GDM1 (cell line): ENCODE data around the gene HPS3.
A peak's percentile ranks its signal among the peaks of the same experiment; 100 is the strongest.
"Not testable (repeated sequence)": the region's sequence is repeated elsewhere in the genome, so short reads cannot be mapped to it uniquely, and the experiment has no call there.

ENCODE experiments used
- DNase-seq: peaks from one replicate; lab custom pipeline; 2025; lab: John Stamatoyannopoulos, UW

The HPS3 gene

GRCh38 chr3:149186721-149187120, 57.3 kb downstream of the HPS3 start:
- no peak for DNase-seq

GRCh38 chr3:149188494-149188893, 59.1 kb downstream of the HPS3 start:
- DNase-seq: no peak

DNA sequence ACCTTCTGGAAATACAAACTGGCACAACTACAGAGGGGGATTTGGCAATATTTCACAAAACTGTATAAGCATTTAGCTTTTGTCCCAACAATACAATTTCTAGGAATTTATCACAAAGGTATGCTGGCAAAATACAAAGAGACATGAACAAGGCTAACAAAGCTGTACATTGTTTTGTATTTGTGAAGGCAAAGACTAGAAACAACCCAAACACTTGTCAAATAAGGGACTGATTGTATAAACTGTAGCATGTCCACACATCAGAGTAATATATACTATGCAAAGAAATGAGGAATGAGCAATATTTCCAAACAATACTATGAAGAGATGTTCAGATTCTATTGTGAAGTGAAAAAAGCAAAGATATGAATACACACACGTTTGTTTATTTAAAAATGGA, 65.8 kb downstream of the HPS3 start:
- DNase-seq: no peak

DNA sequence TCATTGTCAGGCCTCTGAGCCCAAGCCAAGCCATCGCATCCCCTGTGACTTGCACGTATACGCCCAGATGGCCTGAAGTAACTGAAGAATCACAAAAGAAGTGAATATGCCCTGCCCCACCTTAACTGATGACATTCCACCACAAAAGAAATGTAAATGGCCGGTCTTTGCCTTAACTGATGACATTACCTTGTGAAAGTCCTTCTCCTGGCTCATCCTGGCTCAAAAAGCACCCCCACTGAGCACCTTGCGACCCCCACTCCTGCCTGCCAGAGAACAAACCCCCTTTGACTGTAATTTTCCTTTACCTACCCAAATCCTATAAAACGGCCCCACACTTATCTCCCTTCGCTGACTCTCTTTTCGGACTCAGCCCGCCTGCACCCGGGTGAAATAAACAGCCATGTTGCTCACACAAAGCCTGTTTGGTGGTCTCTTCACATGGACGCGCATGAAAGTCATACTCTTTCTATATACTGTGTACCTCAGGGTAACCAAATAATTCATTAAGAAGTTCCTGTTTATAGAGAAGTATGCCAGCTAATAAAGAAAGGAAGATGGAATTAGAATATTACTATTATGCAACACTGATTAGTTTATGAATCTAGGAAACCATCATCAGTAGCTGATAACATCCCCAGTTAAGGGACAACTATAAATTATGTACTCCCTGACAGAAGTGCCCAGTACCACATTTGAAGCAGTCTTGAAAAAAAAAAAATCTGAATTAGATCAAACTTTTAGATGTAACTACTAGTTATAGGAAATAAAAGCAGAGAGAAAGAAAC, 67.6 kb downstream of the HPS3 start:
- not testable (repeated sequence) for DNase-seq

- no peak for DNase-seq
Observed at GRCh38 chr3:149197669-149198068, 68.2 kb downstream of the HPS3 start.

DNA sequence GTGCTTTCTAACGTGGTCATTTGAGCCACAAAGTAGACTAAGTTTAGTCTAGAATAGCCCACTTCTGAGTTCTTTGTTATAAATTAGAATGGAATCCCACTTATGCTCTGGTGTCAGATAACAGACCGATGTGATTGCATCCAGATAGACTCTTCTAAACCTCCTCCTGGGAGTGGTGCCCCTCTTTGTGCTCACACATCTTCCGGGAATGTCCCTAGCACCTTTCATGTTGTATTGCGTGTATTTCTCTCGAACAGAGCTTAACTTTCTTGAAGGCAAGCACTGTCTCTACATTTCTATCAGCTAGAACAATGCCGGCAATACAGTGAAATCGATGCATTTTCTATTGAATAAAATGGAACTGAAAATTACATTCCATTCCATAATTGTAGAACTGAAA, 69.2 kb downstream of the HPS3 start:
- DNase-seq: no peak

- DNase-seq: no peak
Observed at GRCh38 chr3:149199474-149199873, 70.0 kb downstream of the HPS3 start.

DNA sequence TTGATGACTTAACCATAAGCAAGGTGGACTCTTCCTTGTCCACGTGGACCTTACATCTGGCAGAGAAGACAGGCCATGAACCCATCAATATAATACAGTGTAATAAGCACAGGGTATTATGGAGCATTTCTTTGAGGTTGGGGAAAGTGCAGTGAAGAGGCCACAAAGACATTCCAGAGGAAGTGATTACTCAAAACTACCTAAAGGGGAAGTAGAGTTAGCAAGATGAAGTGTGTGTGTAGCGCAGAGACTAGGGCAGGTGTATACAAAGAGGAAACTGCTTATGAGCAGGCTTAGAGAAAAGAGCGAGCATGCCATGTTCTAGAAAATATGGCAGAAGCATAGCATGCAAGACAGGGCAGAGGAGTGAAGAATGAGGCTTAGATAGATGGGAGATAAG, 74.3 kb downstream of the HPS3 start:
- DNase-seq: peak; percentile 48

DNA sequence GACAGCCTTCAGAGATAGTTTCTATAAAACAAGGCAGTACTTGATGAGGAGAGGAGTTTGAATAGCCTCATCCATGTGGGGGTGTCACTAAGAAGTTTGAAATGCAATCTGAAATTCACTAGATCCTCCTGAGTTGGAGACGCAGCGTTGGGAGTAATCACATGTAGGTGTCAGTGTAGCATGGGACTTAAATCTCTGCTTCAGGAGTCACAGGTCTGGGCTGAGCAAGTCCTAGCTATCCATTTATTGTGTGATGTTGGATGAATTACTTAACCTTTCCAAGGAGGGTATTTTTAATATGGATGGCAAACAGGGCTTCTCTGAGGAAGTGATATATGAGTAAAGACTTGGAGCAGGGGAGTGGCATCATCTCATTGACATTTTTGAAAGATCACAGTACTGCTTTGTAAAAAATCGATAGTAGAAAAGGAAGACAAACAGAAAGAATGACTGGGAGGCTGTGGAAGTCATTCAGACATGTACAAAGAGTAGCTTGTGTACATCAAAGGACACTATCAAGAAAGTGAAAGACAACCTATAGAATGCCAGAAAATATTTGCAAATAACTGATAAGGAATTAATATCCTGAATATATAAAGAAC, 75.1 kb downstream of the HPS3 start:
- no peak for DNase-seq

- DNase-seq: no peak
Observed at GRCh38 chr3:149207475-149207874, 78.0 kb downstream of the HPS3 start.

GRCh38 chr3:149209431-149209830, 80.0 kb downstream of the HPS3 start:
- no peak for DNase-seq

- no peak for DNase-seq
Observed at GRCh38 chr3:149212386-149212785, 82.9 kb downstream of the HPS3 start.

DNA sequence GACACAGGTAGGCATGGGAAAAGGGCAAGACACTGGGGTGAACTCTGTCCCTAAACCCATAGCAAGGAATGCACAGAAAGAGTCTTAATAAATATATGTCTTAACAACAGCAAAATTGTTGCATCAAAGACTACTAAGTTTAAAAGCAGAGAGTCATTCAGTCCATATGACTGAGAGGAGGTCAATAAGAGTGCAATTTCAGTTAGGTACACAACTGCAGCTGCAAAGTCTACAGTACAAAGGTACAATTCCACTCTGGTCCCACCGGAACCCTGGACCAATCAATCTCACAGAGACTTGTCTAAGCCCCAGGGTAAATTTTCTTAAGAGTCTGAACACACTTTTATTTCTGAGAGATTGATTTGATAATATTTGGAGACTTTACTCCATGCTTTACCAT, 85.3 kb downstream of the HPS3 start:
- no peak for DNase-seq

- no peak for DNase-seq
Observed at GRCh38 chr3:149215515-149215914, 86.1 kb downstream of the HPS3 start.

DNA sequence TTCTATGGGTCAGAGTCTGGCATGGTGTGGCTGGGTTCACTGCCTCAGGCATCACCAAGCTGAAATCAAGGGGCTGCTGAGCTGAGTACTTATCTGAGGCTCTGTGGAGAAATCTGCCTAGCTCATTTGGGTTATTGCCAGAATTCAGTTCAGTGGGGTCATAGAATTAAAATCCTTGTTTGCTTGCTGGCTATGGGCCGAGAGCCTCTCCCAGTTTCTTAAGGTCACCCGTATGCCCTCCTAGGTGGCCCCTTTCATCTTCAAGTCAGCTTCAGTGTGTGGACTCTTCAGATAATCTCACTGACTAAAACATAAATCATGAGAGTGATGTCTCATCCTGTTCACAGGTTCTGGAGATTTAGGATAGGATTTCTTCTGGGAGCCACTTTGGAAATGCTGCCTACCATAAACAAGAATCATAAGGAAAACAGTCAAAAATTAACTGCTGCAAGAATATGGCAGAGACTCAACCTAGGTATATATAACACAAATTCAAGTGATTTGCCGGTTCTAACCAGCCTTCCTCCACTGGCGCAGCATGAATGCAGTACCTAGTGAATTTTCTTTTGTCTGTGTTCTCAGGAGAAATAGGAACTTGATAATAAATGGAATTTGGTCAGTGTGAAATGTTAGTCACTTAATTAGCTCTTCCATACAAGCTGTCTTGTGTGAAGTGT, 86.9 kb downstream of the HPS3 start:
- no peak for DNase-seq

- DNase-seq: no peak
Observed at GRCh38 chr3:149217347-149217746, 87.9 kb downstream of the HPS3 start.

DNA sequence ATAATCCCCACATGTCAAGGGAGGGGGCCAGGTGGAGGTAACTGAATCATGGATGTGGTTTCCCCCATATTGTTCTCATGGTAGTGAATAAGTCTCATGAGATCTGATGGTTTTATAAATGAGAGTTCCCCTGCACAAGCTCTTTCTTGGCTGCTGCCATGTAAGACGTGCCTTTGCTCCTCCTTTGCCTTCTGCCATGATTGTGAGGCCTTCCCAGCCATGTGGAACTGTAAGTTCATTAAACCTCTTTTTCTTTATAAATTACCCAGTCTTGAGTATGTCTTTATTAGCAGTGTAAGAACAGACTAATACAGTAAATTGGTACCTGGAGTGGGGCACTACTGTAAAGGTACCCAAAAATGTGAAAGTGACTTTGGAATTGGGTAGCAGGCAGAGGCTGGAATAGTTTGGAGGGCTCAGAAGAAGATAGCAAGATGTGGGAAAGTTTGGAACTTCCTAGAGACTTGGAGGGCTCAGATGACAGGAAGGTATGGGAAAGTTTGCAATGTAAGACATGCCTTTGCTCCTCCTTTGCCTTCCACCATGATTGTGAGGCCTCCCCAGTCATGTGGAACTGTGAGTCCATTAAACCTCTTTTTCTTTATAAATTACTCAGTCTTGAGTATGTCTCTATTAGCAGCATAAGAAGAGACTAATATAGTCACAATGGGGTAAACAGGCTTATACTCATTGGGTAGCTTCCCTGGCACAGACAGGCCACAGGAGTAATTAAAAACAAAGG, 90.1 kb downstream of the HPS3 start:
- not testable (repeated sequence) for DNase-seq

- DNase-seq: no peak
Observed at GRCh38 chr3:149221783-149222517, 92.5 kb downstream of the HPS3 start, which contains the start of gene CP. TSS of gene CP (minus strand) at chr3:149221829. CDS start at chr3:149221792, 37 bp downstream.
